ENCODE data around the gene NCKAP5.

DNA sequence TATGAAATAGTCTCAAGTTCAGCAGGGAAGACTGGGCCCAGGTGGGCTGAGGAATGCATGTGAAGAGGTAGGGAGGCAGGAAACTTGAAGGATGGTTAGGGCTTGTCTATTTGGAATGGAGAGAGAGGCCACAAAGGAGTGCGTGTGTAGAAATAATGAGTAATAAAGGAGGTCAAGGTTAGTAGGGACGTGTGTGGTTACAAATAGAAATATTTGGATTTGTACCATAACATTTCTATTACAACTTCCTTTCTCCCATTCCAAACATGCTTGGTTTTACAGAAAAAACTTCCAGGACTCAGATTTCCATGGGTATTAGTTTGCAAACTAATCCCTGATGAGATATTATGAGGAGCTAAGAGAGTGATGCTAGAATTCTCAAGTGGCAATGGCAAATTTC, 280.6 kb downstream of the NCKAP5 start:
- TF ChIP-seq, protein P1, sequence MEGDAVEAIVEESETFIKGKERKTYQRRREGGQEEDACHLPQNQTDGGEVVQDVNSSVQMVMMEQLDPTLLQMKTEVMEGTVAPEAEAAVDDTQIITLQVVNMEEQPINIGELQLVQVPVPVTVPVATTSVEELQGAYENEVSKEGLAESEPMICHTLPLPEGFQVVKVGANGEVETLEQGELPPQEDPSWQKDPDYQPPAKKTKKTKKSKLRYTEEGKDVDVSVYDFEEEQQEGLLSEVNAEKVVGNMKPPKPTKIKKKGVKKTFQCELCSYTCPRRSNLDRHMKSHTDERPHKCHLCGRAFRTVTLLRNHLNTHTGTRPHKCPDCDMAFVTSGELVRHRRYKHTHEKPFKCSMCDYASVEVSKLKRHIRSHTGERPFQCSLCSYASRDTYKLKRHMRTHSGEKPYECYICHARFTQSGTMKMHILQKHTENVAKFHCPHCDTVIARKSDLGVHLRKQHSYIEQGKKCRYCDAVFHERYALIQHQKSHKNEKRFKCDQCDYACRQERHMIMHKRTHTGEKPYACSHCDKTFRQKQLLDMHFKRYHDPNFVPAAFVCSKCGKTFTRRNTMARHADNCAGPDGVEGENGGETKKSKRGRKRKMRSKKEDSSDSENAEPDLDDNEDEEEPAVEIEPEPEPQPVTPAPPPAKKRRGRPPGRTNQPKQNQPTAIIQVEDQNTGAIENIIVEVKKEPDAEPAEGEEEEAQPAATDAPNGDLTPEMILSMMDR (IDR thresholded peaks at IDR 0.05; ENCODE audit: insufficient read depth, low read length) = no peak
- TF ChIP-seq POLR2AphosphoS5 (IDR thresholded peaks at IDR 0.05; ENCODE audit: low read depth) = no peak

All from HL-60 (cell line).